Keratinocyte (primary cell): ENCODE results near the gene DONSON. TPM values are rescaled to one million over a fixed set of nuclear protein-coding genes. Genes with fewer than 3 reads are reported as not detected.
A peak's percentile ranks its signal among the peaks of the same experiment; 100 is the strongest.
"Not testable (repeated sequence)": the region's sequence is repeated elsewhere in the genome, so short reads cannot be mapped to it uniquely, and the experiment has no call there.

Experiments used
- DNase-seq: peaks from one replicate; pipeline ENCODE4 v3.0.0-alpha.2; 2011; ENCODE audit warnings: low read depth, missing footprints, low spot score
- FAIRE-seq: peaks from 2 replicates; lab custom pipeline; 2011; peaks lifted over from hg19 to GRCh38; lab: Jason Lieb, UNC
- H2AFZ ChIP-seq: 2 replicates; pipeline ENCODE4 v1.6.0; 2012; ENCODE audit warnings: low read length, control low read depth, inconsistent platforms; ENCODE audit not compliant: control insufficient read depth
- H3K27ac ChIP-seq: 2 replicates; pipeline ENCODE4 v1.5.1; 2011; ENCODE audit warnings: low read length; ENCODE audit not compliant: control insufficient read depth, insufficient read depth
- H3K27me3 ChIP-seq: 3 replicates; pipeline ENCODE4 v1.6.0; 2011; ENCODE audit warnings: low read length; ENCODE audit not compliant: control insufficient read depth, insufficient read depth; ENCODE audit errors: extremely low read depth
- H3K36me3 ChIP-seq, 2 experiments: 2 replicates in 1 of 2; 3 replicates in 1 of 2; pipeline ENCODE4 v1.5.1; 2011; ENCODE audit warnings: low read length in 2 of 2, mild to moderate bottlenecking in 1 of 2; ENCODE audit not compliant: control insufficient read depth in 2 of 2, insufficient read depth in 2 of 2; ENCODE audit errors: extremely low read depth in 1 of 2
- H3K4me1 ChIP-seq: 3 replicates; pipeline ENCODE4 v1.5.1; 2011; ENCODE audit warnings: low read length; ENCODE audit not compliant: control insufficient read depth, insufficient read depth; ENCODE audit errors: extremely low read depth
- H3K4me2 ChIP-seq: 3 replicates; pipeline ENCODE4 v1.6.0; 2011; ENCODE audit warnings: low read depth, low read length; ENCODE audit not compliant: control insufficient read depth, insufficient read depth; ENCODE audit errors: extremely low read depth
- H3K4me3 ChIP-seq, 3 experiments: fragments of 200-600 bp in 1 of 3; sonication (generic) in 1 of 3; 2 replicates in 2 of 3; 3 replicates in 1 of 3; pipeline ENCODE4 v1.5.1; 2011 to 2016; ENCODE audit warnings: low read length in 3 of 3, mild to moderate bottlenecking in 3 of 3, control low read depth in 2 of 3, inconsistent platforms in 1 of 3, low read depth in 1 of 3, mixed read lengths in 1 of 3, mixed run types in 1 of 3, moderate library complexity in 1 of 3; ENCODE audit not compliant: control insufficient read depth in 2 of 3, insufficient read depth in 2 of 3; ENCODE audit errors: extremely low read depth in 1 of 3
- H3K79me2 ChIP-seq: 2 replicates; pipeline ENCODE4 v1.6.0; 2012; ENCODE audit warnings: low read length; ENCODE audit not compliant: control insufficient read depth, insufficient read depth
- H3K9ac ChIP-seq: 3 replicates; pipeline ENCODE4 v1.6.0; 2011; ENCODE audit warnings: low read length; ENCODE audit not compliant: control insufficient read depth, insufficient read depth; ENCODE audit errors: extremely low read depth
- H3K9me1 ChIP-seq: 3 replicates; pipeline ENCODE4 v1.6.0; 2011; ENCODE audit warnings: low read length; ENCODE audit not compliant: control insufficient read depth, insufficient read depth; ENCODE audit errors: extremely low read depth
- H3K9me3 ChIP-seq: 2 replicates; pipeline ENCODE4 v1.5.1; 2012; ENCODE audit warnings: low read depth, low read length; ENCODE audit not compliant: control insufficient read depth
- H4K20me1 ChIP-seq: 3 replicates; pipeline ENCODE4 v1.6.0; 2011; ENCODE audit warnings: low read length; ENCODE audit not compliant: control insufficient read depth, insufficient read depth; ENCODE audit errors: extremely low read depth
- EZH2 ChIP-seq: IDR thresholded peaks from one replicate; pipeline ENCODE4 v1.6.1; 2012; ENCODE audit warnings: inconsistent platforms, mild to moderate bottlenecking, low read length, moderate library complexity
- dilution Hi-C: fragments of 300-500 bp; cut with MboI; formaldehyde crosslinking; loops from one replicate; pipeline ENCODE4 v1.7.0; 2020; ENCODE audit warnings: low sequenced_read_pairs; ENCODE audit not compliant: extremely low pct_ligation_motif_present
- polyA plus RNA-seq, 5 experiments: library from polyadenylated mRNA; depleted of rRNA in 3 of 5; stranded (reverse) in 3 of 5; stranded (forward) in 1 of 5; unstranded in 1 of 5; fragments of >200 nt; gene quantifications; 1 replicate in 1 of 5; 2 replicates in 3 of 5; 3 replicates in 1 of 5; pipeline versions ENCODE4 v1.2.1 to v1.2.3, GENCODE V29; 2011 to 2012; ENCODE audit warnings: missing spikeins in 2 of 5, low read depth in 1 of 5, low replicate concordance in 1 of 5
- TF ChIP-seq, protein P1 (sequence below), 3 experiments: IDR thresholded peaks in 1 of 3; conservative IDR thresholded peaks in 1 of 3; optimal IDR thresholded peaks in 1 of 3; 2 replicates in 2 of 3; 3 replicates in 1 of 3; pipeline versions ENCODE3 to v1.5.1; 2011; ENCODE audit warnings: low read length in 3 of 3, mild to moderate bottlenecking in 3 of 3, moderate library complexity in 2 of 3, control low read depth in 1 of 3, inconsistent platforms in 1 of 3; ENCODE audit not compliant: insufficient read depth in 2 of 3; ENCODE audit errors: extremely low read depth in 1 of 3

DONSON gene
- polyA plus RNA-seq, 1 donor (not counting 4 experiments of a cell fraction or from before 2014, with no cell fraction given), result 17.0 TPM

GRCh38 chr21:33578959-33579542, 9.4 kb downstream of the DONSON start:
- H2AFZ ChIP-seq, result no peak overlapping the region
- H3K4me1 ChIP-seq, result peaks cover 8% of the 10 kb centered on the region
- DNase-seq (no peak), FAIRE-seq (peak; percentile 44)
- H3K9me3 ChIP-seq, result no peaks in the 10 kb centered on the region
- no peak overlapping the region for H3K4me3 ChIP-seq
- no peaks in the 10 kb centered on the region for H4K20me1 ChIP-seq
- H3K27me3 ChIP-seq, result no peaks in the 10 kb centered on the region
- TF ChIP-seq, protein P1, sequence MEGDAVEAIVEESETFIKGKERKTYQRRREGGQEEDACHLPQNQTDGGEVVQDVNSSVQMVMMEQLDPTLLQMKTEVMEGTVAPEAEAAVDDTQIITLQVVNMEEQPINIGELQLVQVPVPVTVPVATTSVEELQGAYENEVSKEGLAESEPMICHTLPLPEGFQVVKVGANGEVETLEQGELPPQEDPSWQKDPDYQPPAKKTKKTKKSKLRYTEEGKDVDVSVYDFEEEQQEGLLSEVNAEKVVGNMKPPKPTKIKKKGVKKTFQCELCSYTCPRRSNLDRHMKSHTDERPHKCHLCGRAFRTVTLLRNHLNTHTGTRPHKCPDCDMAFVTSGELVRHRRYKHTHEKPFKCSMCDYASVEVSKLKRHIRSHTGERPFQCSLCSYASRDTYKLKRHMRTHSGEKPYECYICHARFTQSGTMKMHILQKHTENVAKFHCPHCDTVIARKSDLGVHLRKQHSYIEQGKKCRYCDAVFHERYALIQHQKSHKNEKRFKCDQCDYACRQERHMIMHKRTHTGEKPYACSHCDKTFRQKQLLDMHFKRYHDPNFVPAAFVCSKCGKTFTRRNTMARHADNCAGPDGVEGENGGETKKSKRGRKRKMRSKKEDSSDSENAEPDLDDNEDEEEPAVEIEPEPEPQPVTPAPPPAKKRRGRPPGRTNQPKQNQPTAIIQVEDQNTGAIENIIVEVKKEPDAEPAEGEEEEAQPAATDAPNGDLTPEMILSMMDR (optimal IDR thresholded peaks at IDR 0.05 in 1 of 3, IDR thresholded peaks at IDR 0.05 in 1 of 3, conservative IDR thresholded peaks at IDR 0.05 in 1 of 3; ENCODE audit: extremely low read depth in 1 of 3, insufficient read depth in 2 of 3, low read length in 3 of 3), result no peak
- TF ChIP-seq EZH2, result no peak
- peaks cover 6 to 7% of the 10 kb centered on the region in 2 experiments for H3K36me3 ChIP-seq
- H3K9ac ChIP-seq, result no peak overlapping the region
- peak overlapping the region; percentile 10 for H3K27ac ChIP-seq
- H3K79me2 ChIP-seq, result no peaks in the 10 kb centered on the region
- no peak overlapping the region for H3K4me2 ChIP-seq
- dilution Hi-C loops, result no loop called here
- no peaks in the 10 kb centered on the region for H3K9me1 ChIP-seq

GRCh38 chr21:33578214-33578613, 10.3 kb downstream of the DONSON start:
- no peaks in the 10 kb centered on the region for H3K9me3 ChIP-seq
- DNase-seq, result no peak
- H2AFZ ChIP-seq, result no peak overlapping the region
- TF ChIP-seq, protein P1 (optimal IDR thresholded peaks at IDR 0.05 in 1 of 3, IDR thresholded peaks at IDR 0.05 in 1 of 3, conservative IDR thresholded peaks at IDR 0.05 in 1 of 3; ENCODE audit: extremely low read depth in 1 of 3, insufficient read depth in 2 of 3, low read length in 3 of 3), result no peak
- TF ChIP-seq EZH2, result no peak
- H4K20me1 ChIP-seq, result no peaks in the 10 kb centered on the region
- H3K4me3 ChIP-seq, result no peak overlapping the region
- no peak overlapping the region for H3K9ac ChIP-seq
- H3K36me3 ChIP-seq, result peaks cover 6 to 7% of the 10 kb centered on the region in 2 experiments
- no peak overlapping the region for H3K27ac ChIP-seq
- H3K9me1 ChIP-seq, result no peaks in the 10 kb centered on the region
- no peaks in the 10 kb centered on the region for H3K27me3 ChIP-seq
- H3K4me2 ChIP-seq, result no peak overlapping the region
- H3K79me2 ChIP-seq, result no peaks in the 10 kb centered on the region
- peaks cover 8% of the 10 kb centered on the region for H3K4me1 ChIP-seq
- FAIRE-seq, result no peak
- dilution Hi-C loops, result no loop called here

GRCh38 chr21:33576741-33577141, 11.7 kb downstream of the DONSON start:
- H3K9ac ChIP-seq, DNase-seq, H3K4me2 ChIP-seq, H4K20me1 ChIP-seq, H3K36me3 ChIP-seq, H3K9me3 ChIP-seq, H3K27ac ChIP-seq, H3K9me1 ChIP-seq, H2AFZ ChIP-seq, H3K4me3 ChIP-seq, H3K4me1 ChIP-seq, dilution Hi-C loops, H3K79me2 ChIP-seq, H3K27me3 ChIP-seq: not testable (repeated sequence)
- peak; percentile 41 for FAIRE-seq
